H9 (cell line): ENCODE data around the gene ACYP2. TPM values are rescaled to one million over a fixed set of nuclear protein-coding genes. Genes with fewer than 3 reads are reported as not detected.

Experiments
- DNase-seq: peaks from one replicate; pipeline ENCODE4 v3.0.0-alpha.2; 2017
- H2AFZ ChIP-seq: one replicate; pipeline ENCODE4 v1.6.1; 2013; ENCODE audit warnings: mild to moderate bottlenecking, low read length, control low read depth, moderate library complexity
- H2AK5ac ChIP-seq: 2 replicates; pipeline ENCODE4 v1.6.1; 2013; ENCODE audit warnings: low read length, control low read depth, mixed read lengths; ENCODE audit not compliant: insufficient read length
- H2BK120ac ChIP-seq: one replicate; pipeline ENCODE4 v1.6.1; 2013; ENCODE audit warnings: low read depth, mild to moderate bottlenecking, low read length, control low read depth, inconsistent platforms; ENCODE audit not compliant: poor library complexity, severe bottlenecking
- H2BK12ac ChIP-seq: 2 replicates; pipeline ENCODE4 v1.6.1; 2013; ENCODE audit warnings: low read length, control low read depth, mixed read lengths, low read depth; ENCODE audit not compliant: insufficient read length
- H2BK15ac ChIP-seq: 2 replicates; pipeline ENCODE4 v1.6.1; 2013; ENCODE audit warnings: low read depth, low read length, control low read depth
- H2BK20ac ChIP-seq: one replicate; pipeline ENCODE4 v1.6.1; 2013; ENCODE audit warnings: low read depth, mild to moderate bottlenecking, low read length, control low read depth, inconsistent platforms; ENCODE audit not compliant: poor library complexity, severe bottlenecking
- H2BK5ac ChIP-seq: 2 replicates; pipeline ENCODE4 v1.6.1; 2013; ENCODE audit warnings: low read length, control low read depth, mixed read lengths; ENCODE audit not compliant: insufficient read length
- H3K14ac ChIP-seq: 2 replicates; pipeline ENCODE4 v1.6.1; 2013; ENCODE audit warnings: low read length, control low read depth; ENCODE audit not compliant: insufficient read depth
- H3K18ac ChIP-seq: 2 replicates; pipeline ENCODE4 v1.6.1; 2013; ENCODE audit warnings: low read depth, mild to moderate bottlenecking, mixed read lengths, low read length, control low read depth; ENCODE audit not compliant: insufficient read length
- H3K23ac ChIP-seq: 2 replicates; pipeline ENCODE4 v1.6.1; 2013; ENCODE audit warnings: low read length, control low read depth, mixed read lengths, low read depth; ENCODE audit not compliant: insufficient read length
- H3K23me2 ChIP-seq: 2 replicates; pipeline ENCODE4 v1.6.1; 2013; ENCODE audit warnings: low read depth, mild to moderate bottlenecking, mixed read lengths, low read length, control low read depth; ENCODE audit not compliant: insufficient read length, poor library complexity, severe bottlenecking
- H3K27ac ChIP-seq: 2 replicates; pipeline ENCODE4 v1.5.1; 2013; ENCODE audit warnings: low read length, control low read depth, mixed read lengths, low read depth; ENCODE audit not compliant: insufficient read length
- H3K27me3 ChIP-seq: 2 replicates; pipeline ENCODE4 v1.6.1; 2013; ENCODE audit warnings: low read length, control low read depth, inconsistent platforms; ENCODE audit not compliant: insufficient read depth
- H3K4ac ChIP-seq: 2 replicates; pipeline ENCODE4 v1.6.1; 2013; ENCODE audit warnings: low read depth, mild to moderate bottlenecking, control low read depth, inconsistent platforms, low read length, moderate library complexity
- H3K4me1 ChIP-seq: 2 replicates; pipeline ENCODE4 v1.6.1; 2013; ENCODE audit warnings: low read length, control low read depth, inconsistent platforms; ENCODE audit not compliant: insufficient read depth
- H3K4me2 ChIP-seq: 2 replicates; pipeline ENCODE4 v1.6.1; 2013; ENCODE audit warnings: low read length, control low read depth, mixed read lengths; ENCODE audit not compliant: insufficient read length, insufficient read depth
- H3K56ac ChIP-seq: 2 replicates; pipeline ENCODE4 v1.6.1; 2013; ENCODE audit warnings: low read depth, mild to moderate bottlenecking, mixed read lengths, low read length, control low read depth; ENCODE audit not compliant: insufficient read length
- H3K79me1 ChIP-seq: 2 replicates; pipeline ENCODE4 v1.6.1; 2013; ENCODE audit warnings: low read depth, mild to moderate bottlenecking, moderate library complexity, low read length, control low read depth, inconsistent platforms; ENCODE audit not compliant: insufficient read depth, poor library complexity, severe bottlenecking
- H3K79me2 ChIP-seq: 2 replicates; pipeline ENCODE4 v1.6.1; 2013; ENCODE audit warnings: low read length, control low read depth, inconsistent platforms; ENCODE audit not compliant: insufficient read depth
- H3K9ac ChIP-seq: 2 replicates; pipeline ENCODE4 v1.6.1; 2013; ENCODE audit warnings: low read length, control low read depth, mixed read lengths; ENCODE audit not compliant: insufficient read length; ENCODE audit errors: extremely low read depth
- H3K9me3 ChIP-seq: one replicate; pipeline ENCODE4 v1.6.1; 2013; ENCODE audit warnings: low read depth, low read length, inconsistent platforms; ENCODE audit not compliant: control insufficient read depth
- H3T11ph ChIP-seq: one replicate; pipeline ENCODE4 v1.6.1; 2013; ENCODE audit warnings: mild to moderate bottlenecking, low read length, control low read depth, inconsistent platforms
- H4K20me1 ChIP-seq: one replicate; pipeline ENCODE4 v1.6.1; 2013; ENCODE audit not compliant: control insufficient read depth, insufficient read length, insufficient read depth
- H4K5ac ChIP-seq: 2 replicates; pipeline ENCODE4 v1.6.1; 2013; ENCODE audit warnings: low read depth, mild to moderate bottlenecking, mixed read lengths, low read length, control low read depth; ENCODE audit not compliant: insufficient read length
- H4K8ac ChIP-seq: replicated peaks from 2 replicates; pipeline ENCODE4 v1.6.1; 2013; ENCODE audit warnings: low read length, control low read depth, mixed read lengths, low read depth; ENCODE audit not compliant: insufficient read length
- H4K91ac ChIP-seq: 2 replicates; pipeline ENCODE4 v1.6.1; 2013; ENCODE audit warnings: low read depth, mild to moderate bottlenecking, moderate library complexity, mixed read lengths, low read length, control low read depth; ENCODE audit not compliant: insufficient read length
- H3K27ac Mint-ChIP-seq, 3 experiments: 2 replicates in 2 of 3; 3 replicates in 1 of 3; pipeline ENCODE4 v1.8.0; 2020 to 2021; ENCODE audit warnings: mixed read lengths in 3 of 3, mild to moderate bottlenecking in 1 of 3, moderate library complexity in 1 of 3
- H3K27me3 Mint-ChIP-seq: 2 replicates; pipeline ENCODE4 v1.8.0; 2021; ENCODE audit warnings: low read depth, mild to moderate bottlenecking, moderate library complexity, mixed read lengths
- H3K36me3 Mint-ChIP-seq, 3 experiments: 2 replicates in 2 of 3; 3 replicates in 1 of 3; pipeline ENCODE4 v1.8.0; 2020 to 2021; ENCODE audit warnings: low read depth in 3 of 3, mixed read lengths in 3 of 3; ENCODE audit not compliant: insufficient read depth in 1 of 3
- H3K4me1 Mint-ChIP-seq, 2 experiments: 2 replicates each; pipeline ENCODE4 v1.8.0; 2020; ENCODE audit warnings: mixed read lengths in 2 of 2
- H3K4me3 Mint-ChIP-seq, 2 experiments: 2 replicates in 1 of 2; 3 replicates in 1 of 2; pipeline ENCODE4 v1.8.0; 2020 to 2021; ENCODE audit warnings: mild to moderate bottlenecking in 2 of 2, mixed read lengths in 2 of 2, moderate library complexity in 1 of 2
- H3K9me3 Mint-ChIP-seq, 2 experiments: 2 replicates in 1 of 2; 3 replicates in 1 of 2; pipeline ENCODE4 v1.8.0; 2020; ENCODE audit warnings: mild to moderate bottlenecking in 2 of 2, mixed read lengths in 2 of 2, moderate library complexity in 1 of 2
- WGBS: extraction: QIAGEN DNeasy Blood & Tissue Kit; methylation state at CpG from one replicate; pipeline ENCODE4 v1.1.7; 2013; ENCODE audit warnings: missing lambda C conversion rate, low lambda C conversion rate, mixed read lengths; ENCODE audit not compliant: insufficient read length; ENCODE audit errors: extremely low coverage; 5-methylcytosine and 5-hydroxymethylcytosine counted together
- total RNA-seq: library from RNA; stranded (reverse); gene quantifications from 2 replicates; pipeline ENCODE4 v1.2.1, GENCODE V29; 2021
- TF ChIP-seq, protein P1 (sequence below): fragments of 200-600 bp; sonication (generic); conservative IDR thresholded peaks from 3 replicates; pipeline ENCODE4 v1.8.0; 2021; ENCODE audit warnings: antibody characterized with exemption, mild to moderate bottlenecking

The ACYP2 gene
- total RNA-seq, 1 experiment from 2014 or later: 3.2 TPM

DNA sequence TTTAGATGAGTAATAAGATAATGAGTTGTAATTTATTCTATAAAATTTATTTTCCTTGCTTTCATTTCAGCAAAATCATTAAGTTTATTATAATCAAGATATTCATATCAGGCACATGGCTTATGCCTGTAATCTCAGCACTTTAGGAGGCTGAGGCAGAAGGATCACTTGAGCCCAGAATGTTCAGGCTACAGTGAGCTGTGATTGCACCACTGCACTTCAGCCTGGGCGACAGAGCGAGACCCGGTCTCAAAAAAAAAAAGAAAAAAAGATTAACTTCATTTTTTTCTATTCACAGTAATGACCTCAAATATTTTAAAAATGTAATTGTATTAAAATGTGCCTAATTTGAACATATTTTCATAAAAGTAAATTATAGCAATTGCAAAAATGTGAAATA, 67.9 kb downstream of the ACYP2 start:
- Histone ChIP-seq H2BK12ac (no peak overlapping the region), H3K27ac (no peak overlapping the region), H3K23ac (no peak overlapping the region), H3K4ac (no peak overlapping the region), H4K20me1 (no peaks in the 10 kb centered on the region), H4K91ac (no peak overlapping the region), H3K56ac (no peak overlapping the region), H2BK20ac (no peak overlapping the region), H4K5ac (no peak overlapping the region), H3K79me2 (no peaks in the 10 kb centered on the region), H2BK120ac (no peak overlapping the region), H2AFZ (no peak overlapping the region), H4K8ac (no peak overlapping the region), H2AK5ac (no peak overlapping the region), H3K23me2 (no peaks in the 10 kb centered on the region), H3K27me3 (no peaks in the 10 kb centered on the region), H3K14ac (no peak overlapping the region), H2BK5ac (no peak overlapping the region), H3K9me3 (no peaks in the 10 kb centered on the region), H3K9ac (no peak overlapping the region), H3K79me1 (no peaks in the 10 kb centered on the region), H3T11ph (no peak overlapping the region), H2BK15ac (no peak overlapping the region), H3K4me1 (no peaks in the 10 kb centered on the region), H3K4me2 (no peak overlapping the region), H3K18ac (no peak overlapping the region)
- DNase-seq: no peak
- H3K27ac Mint-ChIP-seq: no peak overlapping the region
- TF ChIP-seq, protein P1, sequence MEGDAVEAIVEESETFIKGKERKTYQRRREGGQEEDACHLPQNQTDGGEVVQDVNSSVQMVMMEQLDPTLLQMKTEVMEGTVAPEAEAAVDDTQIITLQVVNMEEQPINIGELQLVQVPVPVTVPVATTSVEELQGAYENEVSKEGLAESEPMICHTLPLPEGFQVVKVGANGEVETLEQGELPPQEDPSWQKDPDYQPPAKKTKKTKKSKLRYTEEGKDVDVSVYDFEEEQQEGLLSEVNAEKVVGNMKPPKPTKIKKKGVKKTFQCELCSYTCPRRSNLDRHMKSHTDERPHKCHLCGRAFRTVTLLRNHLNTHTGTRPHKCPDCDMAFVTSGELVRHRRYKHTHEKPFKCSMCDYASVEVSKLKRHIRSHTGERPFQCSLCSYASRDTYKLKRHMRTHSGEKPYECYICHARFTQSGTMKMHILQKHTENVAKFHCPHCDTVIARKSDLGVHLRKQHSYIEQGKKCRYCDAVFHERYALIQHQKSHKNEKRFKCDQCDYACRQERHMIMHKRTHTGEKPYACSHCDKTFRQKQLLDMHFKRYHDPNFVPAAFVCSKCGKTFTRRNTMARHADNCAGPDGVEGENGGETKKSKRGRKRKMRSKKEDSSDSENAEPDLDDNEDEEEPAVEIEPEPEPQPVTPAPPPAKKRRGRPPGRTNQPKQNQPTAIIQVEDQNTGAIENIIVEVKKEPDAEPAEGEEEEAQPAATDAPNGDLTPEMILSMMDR: no peak
- no peak overlapping the region for H3K4me3 Mint-ChIP-seq
- WGBS: no CpG with 5 or more reads among the region's 3 CpGs
- no peaks in the 10 kb centered on the region for H3K9me3 Mint-ChIP-seq
- H3K4me1 Mint-ChIP-seq: peaks cover 0 to 7% of the 10 kb centered on the region in 2 experiments; a peak in 2 of 4 replicates
- H3K27me3 Mint-ChIP-seq: no peaks in the 10 kb centered on the region
- H3K36me3 Mint-ChIP-seq: no peaks in the 10 kb centered on the region
